H4 (cell line): ENCODE measurements around the gene LRRC41. TPM values are rescaled to one million over a fixed set of nuclear protein-coding genes. Genes with fewer than 3 reads are reported as not detected.
"Not testable (repeated sequence)": the region's sequence is repeated elsewhere in the genome, so short reads cannot be mapped to it uniquely, and the experiment has no call there.

Experiments used
- DNase-seq: peaks from one replicate; pipeline ENCODE4 v3.0.0-alpha.2; 2015; ENCODE audit warnings: low spot score
- total RNA-seq: library from RNA; depleted of rRNA; stranded (reverse); fragments of >200 nt; shearing (Covaris generic); gene quantifications from 2 replicates; pipeline ENCODE4 v1.2.3, GENCODE V29; 2014

The LRRC41 gene
- total RNA-seq, 1 experiment from 2014 or later: 65.0 TPM

GRCh38 chr1:46285730-46286477 is 17.5 kb downstream of the LRRC41 start:
- no peak for DNase-seq

GRCh38 chr1:46284597-46285564 is 18.5 kb downstream of the LRRC41 start:
- no peak for DNase-seq

DNA sequence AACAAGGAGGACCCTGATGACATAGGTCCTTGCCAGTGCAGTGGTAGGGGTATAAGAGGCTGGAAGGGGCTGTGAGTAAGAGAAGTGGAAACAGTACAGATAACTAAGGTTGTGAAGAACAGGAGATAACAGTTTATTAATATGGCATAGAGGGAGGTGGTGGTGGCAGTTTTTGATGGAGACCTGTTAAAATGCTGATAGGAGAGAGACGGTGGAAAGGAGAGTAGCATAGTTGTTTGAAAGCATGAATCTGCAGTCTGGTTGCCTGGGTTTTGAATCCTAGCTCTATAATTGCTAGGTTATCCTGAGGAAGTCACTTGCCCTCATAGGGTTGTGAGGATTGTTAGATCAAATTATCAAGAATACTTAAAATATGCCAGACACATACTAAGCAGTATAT is 19.4 kb downstream of the LRRC41 start:
- no peak for DNase-seq

- no peak for DNase-seq
Observed at GRCh38 chr1:46281021-46281420, 22.4 kb downstream of the LRRC41 start.

DNA sequence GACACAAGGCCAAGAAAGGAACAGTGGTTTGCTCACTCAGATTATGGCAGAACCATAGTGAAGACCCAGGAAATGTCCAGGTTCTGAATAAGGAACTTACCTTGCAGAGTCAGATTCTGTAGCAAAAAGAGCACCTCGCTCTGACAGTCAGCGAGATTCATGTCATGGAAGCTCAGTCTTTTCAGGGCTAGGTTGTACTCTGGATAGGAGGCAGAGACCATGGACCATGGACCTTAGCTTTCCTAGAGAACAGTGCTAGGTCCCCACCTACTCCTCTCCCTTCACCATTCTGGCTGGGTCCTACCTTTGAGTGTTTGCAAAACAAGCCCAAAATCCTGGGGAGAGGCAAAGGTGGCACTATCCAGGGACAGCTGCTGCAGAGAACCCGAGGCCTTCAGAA is 23.3 kb downstream of the LRRC41 start:
- DNase-seq: no peak

DNA sequence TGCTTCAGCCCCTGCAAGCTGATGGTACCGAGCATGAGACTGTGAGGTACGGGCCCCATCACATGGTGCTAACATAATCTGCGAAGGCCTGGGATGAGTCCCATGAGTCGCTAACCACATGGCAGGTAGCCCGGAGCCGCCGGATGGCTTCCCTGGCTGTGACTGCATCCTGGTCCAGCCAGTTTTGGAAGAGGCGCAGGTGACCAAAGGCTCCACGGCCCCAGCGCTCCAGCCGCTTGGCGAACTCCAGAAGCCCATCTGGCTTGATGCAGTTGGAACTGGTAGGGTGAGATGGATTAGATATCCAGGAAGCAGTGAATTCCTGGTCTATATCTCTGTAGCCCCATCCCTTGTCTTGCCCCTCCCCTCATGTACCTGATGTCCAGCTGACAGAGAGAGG is 24.6 kb downstream of the LRRC41 start:
- no peak for DNase-seq

DNA sequence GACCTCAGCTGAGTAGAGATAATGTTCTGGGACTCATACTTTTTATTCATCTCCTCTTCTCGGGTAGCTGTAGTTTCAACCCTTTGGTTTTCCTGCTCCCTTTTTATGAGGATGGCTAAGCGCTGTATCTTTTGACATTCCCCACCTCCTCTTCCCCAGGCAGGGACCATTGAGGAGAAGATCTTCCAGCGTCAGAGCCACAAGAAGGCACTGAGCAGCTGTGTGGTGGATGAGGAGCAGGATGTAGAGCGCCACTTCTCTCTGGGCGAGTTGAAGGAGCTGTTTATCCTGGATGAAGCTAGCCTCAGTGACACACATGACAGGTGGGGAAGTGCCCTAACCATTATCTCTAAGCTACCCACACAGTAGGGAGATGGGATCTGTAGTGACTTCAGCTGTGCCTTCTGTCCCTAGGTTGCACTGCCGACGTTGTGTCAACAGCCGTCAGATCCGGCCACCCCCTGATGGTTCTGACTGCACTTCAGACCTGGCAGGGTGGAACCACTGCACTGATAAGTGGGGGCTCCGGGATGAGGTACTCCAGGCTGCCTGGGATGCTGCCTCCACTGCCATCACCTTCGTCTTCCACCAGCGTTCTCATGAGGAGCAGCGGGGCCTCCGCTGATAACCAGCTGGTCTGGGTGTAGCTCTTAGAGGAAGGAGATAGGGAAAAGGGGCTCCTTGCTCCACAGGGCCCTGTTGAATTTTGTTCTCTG is 25.6 kb downstream of the LRRC41 start:
- DNase-seq: no peak

DNA sequence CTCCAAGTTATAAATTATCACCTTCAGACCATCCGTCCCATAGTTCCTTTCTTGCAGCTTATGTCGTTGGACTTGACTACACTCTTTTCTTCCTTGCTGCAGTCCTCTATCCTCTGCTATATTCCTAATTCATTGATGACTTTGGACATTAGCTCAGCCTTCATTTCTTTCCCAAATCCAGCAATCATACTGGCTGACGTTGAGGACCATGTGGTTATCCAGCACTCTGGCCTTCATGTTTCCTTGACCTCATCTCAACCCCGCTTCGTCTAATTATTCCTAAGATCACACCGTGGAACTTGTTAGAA is 28.4 kb downstream of the LRRC41 start:
- no peak for DNase-seq

DNA sequence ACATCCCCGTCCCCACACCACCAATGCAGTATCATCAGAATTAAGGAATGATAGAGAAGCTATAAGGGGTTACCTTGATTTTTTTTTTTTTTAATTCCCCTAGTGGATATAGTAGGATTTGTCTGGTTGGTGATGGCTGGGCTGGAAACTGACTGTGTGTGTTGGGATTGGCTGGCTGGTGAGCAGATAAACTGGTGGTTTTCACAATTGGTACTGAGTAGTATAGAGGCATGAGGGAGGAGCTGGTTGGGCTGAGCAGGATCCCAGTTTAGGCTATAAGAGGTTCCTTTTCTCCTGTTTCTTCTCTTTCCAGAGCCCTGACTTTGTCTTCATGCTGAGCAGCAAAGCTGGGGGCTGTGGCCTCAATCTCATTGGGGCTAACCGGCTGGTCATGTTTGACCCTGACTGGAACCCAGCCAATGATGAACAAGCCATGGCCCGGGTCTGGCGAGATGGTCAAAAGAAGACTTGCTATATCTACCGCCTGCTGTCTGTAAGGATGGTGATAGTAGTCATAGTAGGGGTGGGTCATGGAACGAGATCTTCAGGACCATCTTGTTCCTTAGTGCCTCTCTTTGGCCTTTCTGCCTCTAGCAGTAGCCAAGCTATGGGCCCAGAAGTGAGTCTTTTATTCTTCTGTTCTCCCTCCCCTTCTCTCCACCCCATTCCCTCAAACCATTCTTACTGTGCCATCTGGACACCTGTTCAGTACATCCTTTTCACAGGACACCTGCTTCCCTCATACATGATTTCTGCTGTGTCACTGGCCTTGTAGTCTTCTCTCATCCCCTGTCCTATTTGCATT is 29.0 kb downstream of the LRRC41 start:
- DNase-seq: no peak

DNA sequence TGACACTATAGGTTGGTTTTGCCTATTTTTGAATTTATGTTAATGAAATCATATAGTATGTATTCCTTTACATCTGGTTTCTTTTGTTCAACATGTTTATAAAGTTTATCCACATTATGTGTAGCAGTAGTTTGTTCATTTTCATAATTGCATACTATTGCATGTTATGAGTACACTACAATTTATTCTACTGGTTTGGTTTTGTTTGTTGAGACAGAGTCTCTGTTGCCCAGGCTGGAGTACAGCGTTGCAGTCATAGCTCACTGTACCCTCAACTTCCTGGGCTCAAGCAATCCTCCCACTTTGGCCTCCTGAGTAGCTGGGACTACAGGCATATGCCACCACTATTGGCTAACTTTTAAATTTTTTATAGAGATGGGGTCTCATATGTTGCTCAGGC is 34.8 kb downstream of the LRRC41 start:
- DNase-seq: no peak

DNA sequence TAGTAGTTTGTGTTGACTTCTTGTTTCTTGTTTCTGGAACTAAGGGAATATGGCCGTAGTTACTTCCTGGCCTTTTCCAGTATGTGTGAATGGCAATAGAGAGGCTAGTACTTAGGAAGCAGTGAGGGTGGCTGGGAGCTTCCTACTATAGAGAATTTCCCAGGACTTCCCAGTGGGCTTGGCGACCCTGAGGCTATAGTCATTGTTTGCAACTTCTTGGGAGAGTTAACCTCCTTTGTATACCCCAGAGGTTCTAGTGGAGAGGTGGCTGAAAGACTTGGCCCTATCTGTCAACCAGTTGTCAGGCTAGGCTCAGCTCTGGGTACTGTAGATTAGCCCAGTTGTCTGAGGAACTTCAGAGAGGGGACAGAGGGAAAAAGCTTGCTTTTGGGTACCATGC is 40.3 kb downstream of the LRRC41 start:
- no peak for DNase-seq

DNA sequence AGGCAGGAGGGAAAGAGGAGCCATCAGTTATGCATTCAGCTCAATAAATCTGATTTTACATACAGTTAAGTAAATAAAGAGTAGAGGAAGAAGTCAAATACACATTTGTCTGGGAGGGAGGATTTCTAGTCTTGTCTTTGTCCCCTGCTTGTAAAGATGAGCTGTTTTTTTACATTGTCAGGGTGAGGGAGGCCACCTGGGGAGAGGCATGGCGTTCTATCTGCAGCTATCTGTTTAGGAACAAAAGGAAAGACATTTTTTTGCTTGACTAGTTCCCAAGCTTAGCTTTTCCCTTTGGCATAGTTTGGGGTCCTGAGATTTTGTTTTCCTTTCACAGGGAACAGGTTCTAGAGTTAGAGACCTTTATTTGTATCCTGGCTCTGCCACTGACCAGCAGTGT is 40.9 kb downstream of the LRRC41 start:
- DNase-seq: no peak

- no peak for DNase-seq
Observed at GRCh38 chr1:46256523-46256922, 46.9 kb downstream of the LRRC41 start.

DNA sequence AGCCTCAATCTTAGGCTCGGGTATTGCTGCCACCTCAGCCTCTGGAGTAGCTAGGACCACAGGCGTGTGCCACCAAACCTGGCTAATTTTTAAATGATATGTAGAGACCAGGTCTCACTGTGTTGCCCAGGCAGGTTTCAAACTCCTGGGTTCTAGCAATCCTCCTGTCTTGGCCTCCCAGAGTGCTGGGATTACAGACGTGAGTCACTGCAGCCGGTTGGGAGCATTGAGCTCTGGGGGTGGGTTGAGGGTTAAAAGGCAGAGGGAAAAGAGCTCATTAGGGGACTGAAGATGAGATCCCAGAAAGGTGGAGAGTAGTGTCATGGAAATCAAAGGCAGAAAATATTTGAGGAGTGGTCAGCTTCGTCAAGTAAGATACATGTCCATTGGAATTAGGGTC is 48.7 kb downstream of the LRRC41 start:
- DNase-seq: no peak

GRCh38 chr1:46248122-46248920 is 55.1 kb downstream of the LRRC41 start:
- DNase-seq: peak; percentile 46

- DNase-seq: peak; percentile 99
Observed at GRCh38 chr1:46247436-46248121, 55.8 kb downstream of the LRRC41 start, which contains the start of gene RAD54L. TSS of gene RAD54L (plus strand) at chr1:46247763. CDS start at chr1:46248406, 643 bp downstream.

DNA sequence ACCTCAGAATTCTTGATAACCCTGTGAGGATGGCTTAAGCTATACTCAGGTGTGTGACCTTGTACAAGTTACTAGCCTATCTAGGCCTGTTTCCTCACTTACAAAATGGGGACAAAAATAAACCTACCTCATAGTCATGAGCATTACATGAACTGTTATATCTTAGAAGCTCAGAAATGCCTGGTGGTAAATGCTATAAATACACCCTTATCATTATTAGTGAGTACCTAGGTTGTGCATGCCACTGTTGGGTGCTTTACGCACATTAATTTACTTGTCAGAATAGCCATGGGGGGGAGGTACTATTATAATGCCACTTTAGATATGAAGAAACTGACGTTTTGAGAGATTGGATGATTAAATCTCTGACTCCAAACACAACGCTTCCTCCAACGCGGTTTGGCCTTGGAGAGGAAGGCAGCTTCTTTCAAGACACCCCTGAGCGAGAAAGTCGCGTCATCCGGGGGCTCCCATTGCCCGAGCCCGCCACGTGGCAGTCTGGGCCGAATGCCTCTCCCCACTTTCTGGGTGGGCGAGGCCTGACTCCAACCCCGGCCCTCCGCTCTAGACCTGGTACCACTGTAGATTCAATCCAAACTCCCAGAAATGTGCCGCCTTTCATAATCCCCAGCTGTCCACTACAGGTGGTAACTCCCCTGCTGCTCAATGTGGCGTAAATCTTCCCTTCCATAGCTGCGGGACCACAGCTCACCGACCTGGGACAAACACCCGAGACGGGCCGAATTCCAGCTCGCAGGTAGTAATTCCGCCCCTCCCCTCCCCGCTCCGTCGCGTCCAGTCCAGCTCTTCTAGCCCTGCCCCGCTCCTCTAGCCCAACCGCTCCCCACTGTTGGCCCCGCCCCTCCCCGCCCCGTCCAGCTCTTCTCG is 56.6 kb downstream of the LRRC41 start:
- no peak for DNase-seq

- not testable (repeated sequence) for DNase-seq
Observed at GRCh38 chr1:46246136-46246535, 57.3 kb downstream of the LRRC41 start.
